K562 (cell line): ENCODE measurements around the gene HIPK2. TPM values are rescaled to one million over a fixed set of nuclear protein-coding genes. Genes with fewer than 3 reads are reported as not detected.

Experiments used
- CEBPB ChIP-seq: fragments of 450-650 bp; IDR thresholded peaks from 2 replicates; pipeline ENCODE4 v1.6.1; 2016; ENCODE audit warnings: missing genetic modification characterization, missing compliant biosample characterization
- CHD4 ChIP-seq: fragments of 200-600 bp; sonication (generic); IDR thresholded peaks from 3 replicates; pipeline ENCODE4 v1.6.1; 2012; ENCODE audit warnings: low read depth, mild to moderate bottlenecking, mixed read lengths, low read length, inconsistent platforms; ENCODE audit not compliant: insufficient read depth, insufficient replicate concordance, poor library complexity, severe bottlenecking
- EHMT2 ChIP-seq: fragments of 450-650 bp; IDR thresholded peaks from 2 replicates; pipeline ENCODE4 v1.6.1; 2018; ENCODE audit warnings: antibody characterized with exemption
- HDAC2 ChIP-seq: fragments of 450-650 bp; IDR thresholded peaks from 2 replicates; pipeline ENCODE4 v1.6.1; 2016; ENCODE audit warnings: mild to moderate bottlenecking
- HLTF ChIP-seq: fragments of 450-650 bp; IDR thresholded peaks from 2 replicates; pipeline ENCODE4 v1.6.1; 2016
- HNRNPUL1 ChIP-seq: fragments of 200-400 bp; formaldehyde crosslinking; IDR thresholded peaks from 2 replicates; pipeline ENCODE4 v1.6.1; 2017; ENCODE audit warnings: low read length
- L3MBTL2 ChIP-seq: fragments of 450-650 bp; IDR thresholded peaks from 2 replicates; pipeline ENCODE4 v1.6.1; 2016; ENCODE audit warnings: mild to moderate bottlenecking, moderate library complexity
- MAFG ChIP-seq: fragments of 450-650 bp; conservative IDR thresholded peaks from 2 replicates; pipeline ENCODE4 v1.6.1; 2016; ENCODE audit warnings: missing genetic modification characterization, missing compliant biosample characterization
- NFE2 ChIP-seq: IDR thresholded peaks from 2 replicates; pipeline ENCODE4 v1.6.1; 2014; ENCODE audit warnings: antibody characterized with exemption, low read depth
- PURB ChIP-seq: sonication (generic); formaldehyde crosslinking; IDR thresholded peaks from 2 replicates; pipeline ENCODE4 v1.9.0; 2021; ENCODE audit warnings: low read depth, mild to moderate bottlenecking, missing genetic modification reagents
- SMARCA5 ChIP-seq: fragments of 450-650 bp; IDR thresholded peaks from 2 replicates; pipeline ENCODE4 v1.6.1; 2016
- ZNF444 ChIP-seq: fragments of 250-450 bp; sonication (Bioruptor Pico); IDR thresholded peaks from 2 replicates; pipeline ENCODE4 v1.4.0; 2020; ENCODE audit warnings: mild to moderate bottlenecking, moderate library complexity
- ZNF507 ChIP-seq: conservative IDR thresholded peaks from 2 replicates; pipeline ENCODE4 v1.6.1; 2017; ENCODE audit warnings: missing genetic modification characterization, missing compliant biosample characterization
- polyA plus RNA-seq, 8 experiments: library from polyadenylated mRNA; depleted of rRNA in 4 of 8; stranded (reverse) in 5 of 8; unstranded in 3 of 8; fragments of >200 nt; fragmentation: Nextera tagmentation in 2 of 8; fragmentation: Illumina TruSeq in 1 of 8; extraction: Ambion mirVana in 2 of 8; extraction: Trizol in 1 of 8; gene quantifications; 2 replicates each; pipeline versions ENCODE4 v1.2.1 to v1.2.3, GENCODE V29; 2011 to 2014; ENCODE audit warnings: inconsistent platforms in 1 of 8, missing spikeins in 1 of 8
- total RNA-seq, 7 experiments: library from RNA; depleted of rRNA in 6 of 7; stranded (reverse); fragments of >200 nt in 6 of 7; fragmentation: Illumina TruSeq in 2 of 7; extraction: Trizol in 2 of 7; gene quantifications; 2 replicates each; pipeline versions ENCODE4 v1.2.1 to v1.2.3, GENCODE V29; 2011 to 2021; ENCODE audit warnings: low replicate concordance in 1 of 7
- TF ChIP-seq, protein P1 (sequence below): fragments of 450-650 bp; IDR thresholded peaks from 2 replicates; pipeline ENCODE4 v1.6.1; 2016; ENCODE audit warnings: mild to moderate bottlenecking
- TF ChIP-seq, protein P2 (sequence below): IDR thresholded peaks from 2 replicates; pipeline ENCODE4 v1.6.1; 2012; ENCODE audit warnings: low read depth, low read length, improper control_type of control experiment, borderline replicate concordance
- TF ChIP-seq, protein P3 (sequence below), 2 experiments: fragments of 450-650 bp; IDR thresholded peaks; 2 replicates each; pipeline ENCODE4 v1.6.1; 2016
- TF ChIP-seq, protein P4 (sequence below): fragments of 250-450 bp; sonication (Bioruptor Pico); IDR thresholded peaks from 2 replicates; pipeline ENCODE4 v1.9.0; 2021; ENCODE audit warnings: mild to moderate bottlenecking, inconsistent platforms
- TF ChIP-seq, protein P5 (sequence below): fragments of 200-800 bp; sonication (Bioruptor generic); IDR thresholded peaks from 2 replicates; pipeline ENCODE4 v1.6.1; 2017; ENCODE audit warnings: missing genetic modification characterization, missing compliant biosample characterization

The HIPK2 gene
- total and polyA plus RNA-seq, 9 of the 15 experiments (the other 6 are each of a cell fraction or from before 2014, with no cell fraction given): 0.69 to 19.8 (median 5.1) TPM

DNA sequence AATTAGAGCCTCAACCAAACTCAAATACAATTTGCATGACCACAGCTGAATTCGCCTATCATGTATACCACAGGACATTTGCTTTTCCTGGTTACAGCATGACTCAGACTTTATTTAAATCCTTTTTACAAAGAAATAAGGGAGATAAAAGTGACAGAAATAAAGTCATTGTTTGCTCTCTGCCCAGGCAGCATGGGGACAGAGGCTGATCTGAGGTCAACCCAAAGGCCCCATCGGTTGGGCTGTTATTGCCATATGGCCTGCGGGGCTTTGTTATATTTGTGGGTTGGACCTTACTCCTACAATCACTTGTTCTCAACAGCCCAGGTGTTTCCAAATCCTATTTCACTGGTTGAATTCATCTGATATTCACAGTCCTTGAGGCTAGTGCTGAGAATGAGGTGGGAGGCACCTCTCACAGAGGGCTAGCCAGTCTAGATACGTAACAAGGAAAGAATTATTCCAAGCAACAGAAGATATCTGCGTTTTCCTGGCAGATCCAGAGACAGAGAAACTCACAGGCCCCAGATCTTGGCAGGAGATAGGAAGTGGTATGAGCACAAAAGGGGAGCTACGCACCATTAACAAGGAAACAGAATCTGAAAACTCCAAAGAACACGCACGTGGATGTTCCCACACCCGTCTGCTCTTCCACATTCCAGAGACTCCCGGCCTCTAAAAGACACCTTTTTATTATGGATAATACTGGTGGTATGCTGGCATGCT is 117.3 kb downstream of the HIPK2 start (continued):
- TF ChIP-seq, protein P1, sequence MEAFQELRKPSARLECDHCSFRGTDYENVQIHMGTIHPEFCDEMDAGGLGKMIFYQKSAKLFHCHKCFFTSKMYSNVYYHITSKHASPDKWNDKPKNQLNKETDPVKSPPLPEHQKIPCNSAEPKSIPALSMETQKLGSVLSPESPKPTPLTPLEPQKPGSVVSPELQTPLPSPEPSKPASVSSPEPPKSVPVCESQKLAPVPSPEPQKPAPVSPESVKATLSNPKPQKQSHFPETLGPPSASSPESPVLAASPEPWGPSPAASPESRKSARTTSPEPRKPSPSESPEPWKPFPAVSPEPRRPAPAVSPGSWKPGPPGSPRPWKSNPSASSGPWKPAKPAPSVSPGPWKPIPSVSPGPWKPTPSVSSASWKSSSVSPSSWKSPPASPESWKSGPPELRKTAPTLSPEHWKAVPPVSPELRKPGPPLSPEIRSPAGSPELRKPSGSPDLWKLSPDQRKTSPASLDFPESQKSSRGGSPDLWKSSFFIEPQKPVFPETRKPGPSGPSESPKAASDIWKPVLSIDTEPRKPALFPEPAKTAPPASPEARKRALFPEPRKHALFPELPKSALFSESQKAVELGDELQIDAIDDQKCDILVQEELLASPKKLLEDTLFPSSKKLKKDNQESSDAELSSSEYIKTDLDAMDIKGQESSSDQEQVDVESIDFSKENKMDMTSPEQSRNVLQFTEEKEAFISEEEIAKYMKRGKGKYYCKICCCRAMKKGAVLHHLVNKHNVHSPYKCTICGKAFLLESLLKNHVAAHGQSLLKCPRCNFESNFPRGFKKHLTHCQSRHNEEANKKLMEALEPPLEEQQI: no peak
- TF ChIP-seq, protein P2, sequence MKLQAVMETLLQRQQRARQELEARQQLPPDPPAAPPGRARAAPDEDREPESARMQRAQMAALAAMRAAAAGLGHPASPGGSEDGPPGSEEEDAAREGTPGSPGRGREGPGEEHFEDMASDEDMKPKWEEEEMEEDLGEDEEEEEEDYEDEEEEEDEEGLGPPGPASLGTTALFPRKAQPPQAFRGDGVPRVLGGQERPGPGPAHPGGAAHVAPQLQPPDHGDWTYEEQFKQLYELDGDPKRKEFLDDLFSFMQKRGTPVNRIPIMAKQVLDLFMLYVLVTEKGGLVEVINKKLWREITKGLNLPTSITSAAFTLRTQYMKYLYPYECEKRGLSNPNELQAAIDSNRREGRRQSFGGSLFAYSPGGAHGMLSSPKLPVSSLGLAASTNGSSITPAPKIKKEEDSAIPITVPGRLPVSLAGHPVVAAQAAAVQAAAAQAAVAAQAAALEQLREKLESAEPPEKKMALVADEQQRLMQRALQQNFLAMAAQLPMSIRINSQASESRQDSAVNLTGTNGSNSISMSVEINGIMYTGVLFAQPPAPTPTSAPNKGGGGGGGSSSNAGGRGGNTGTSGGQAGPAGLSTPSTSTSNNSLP: no peak
- TF ChIP-seq, protein P3, sequence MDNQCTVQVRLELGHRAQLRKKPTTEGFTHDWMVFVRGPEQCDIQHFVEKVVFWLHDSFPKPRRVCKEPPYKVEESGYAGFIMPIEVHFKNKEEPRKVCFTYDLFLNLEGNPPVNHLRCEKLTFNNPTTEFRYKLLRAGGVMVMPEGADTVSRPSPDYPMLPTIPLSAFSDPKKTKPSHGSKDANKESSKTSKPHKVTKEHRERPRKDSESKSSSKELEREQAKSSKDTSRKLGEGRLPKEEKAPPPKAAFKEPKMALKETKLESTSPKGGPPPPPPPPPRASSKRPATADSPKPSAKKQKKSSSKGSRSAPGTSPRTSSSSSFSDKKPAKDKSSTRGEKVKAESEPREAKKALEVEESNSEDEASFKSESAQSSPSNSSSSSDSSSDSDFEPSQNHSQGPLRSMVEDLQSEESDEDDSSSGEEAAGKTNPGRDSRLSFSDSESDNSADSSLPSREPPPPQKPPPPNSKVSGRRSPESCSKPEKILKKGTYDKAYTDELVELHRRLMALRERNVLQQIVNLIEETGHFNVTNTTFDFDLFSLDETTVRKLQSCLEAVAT (IDR thresholded peaks at IDR 0.05): no peak
- TF ChIP-seq HDAC2 (peak; percentile 55; the same call in 1 of the 2 replicates), NFE2 (peak; percentile 75), MAFG (peak; percentile 74), HNRNPUL1 (no peak), PURB (CRISPR knock-in tag) (no peak), EHMT2 (no peak), L3MBTL2 (no peak), SMARCA5 (peak; percentile 81), HLTF (no peak), ZNF444 (CRISPR knock-in tag) (no peak), CHD4 (no peak), CEBPB (tag) (no peak), ZNF507 (tag) (no peak)
- TF ChIP-seq, protein P4, sequence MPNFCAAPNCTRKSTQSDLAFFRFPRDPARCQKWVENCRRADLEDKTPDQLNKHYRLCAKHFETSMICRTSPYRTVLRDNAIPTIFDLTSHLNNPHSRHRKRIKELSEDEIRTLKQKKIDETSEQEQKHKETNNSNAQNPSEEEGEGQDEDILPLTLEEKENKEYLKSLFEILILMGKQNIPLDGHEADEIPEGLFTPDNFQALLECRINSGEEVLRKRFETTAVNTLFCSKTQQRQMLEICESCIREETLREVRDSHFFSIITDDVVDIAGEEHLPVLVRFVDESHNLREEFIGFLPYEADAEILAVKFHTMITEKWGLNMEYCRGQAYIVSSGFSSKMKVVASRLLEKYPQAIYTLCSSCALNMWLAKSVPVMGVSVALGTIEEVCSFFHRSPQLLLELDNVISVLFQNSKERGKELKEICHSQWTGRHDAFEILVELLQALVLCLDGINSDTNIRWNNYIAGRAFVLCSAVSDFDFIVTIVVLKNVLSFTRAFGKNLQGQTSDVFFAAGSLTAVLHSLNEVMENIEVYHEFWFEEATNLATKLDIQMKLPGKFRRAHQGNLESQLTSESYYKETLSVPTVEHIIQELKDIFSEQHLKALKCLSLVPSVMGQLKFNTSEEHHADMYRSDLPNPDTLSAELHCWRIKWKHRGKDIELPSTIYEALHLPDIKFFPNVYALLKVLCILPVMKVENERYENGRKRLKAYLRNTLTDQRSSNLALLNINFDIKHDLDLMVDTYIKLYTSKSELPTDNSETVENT (CRISPR knock-in tag): no peak
- TF ChIP-seq, protein P5, sequence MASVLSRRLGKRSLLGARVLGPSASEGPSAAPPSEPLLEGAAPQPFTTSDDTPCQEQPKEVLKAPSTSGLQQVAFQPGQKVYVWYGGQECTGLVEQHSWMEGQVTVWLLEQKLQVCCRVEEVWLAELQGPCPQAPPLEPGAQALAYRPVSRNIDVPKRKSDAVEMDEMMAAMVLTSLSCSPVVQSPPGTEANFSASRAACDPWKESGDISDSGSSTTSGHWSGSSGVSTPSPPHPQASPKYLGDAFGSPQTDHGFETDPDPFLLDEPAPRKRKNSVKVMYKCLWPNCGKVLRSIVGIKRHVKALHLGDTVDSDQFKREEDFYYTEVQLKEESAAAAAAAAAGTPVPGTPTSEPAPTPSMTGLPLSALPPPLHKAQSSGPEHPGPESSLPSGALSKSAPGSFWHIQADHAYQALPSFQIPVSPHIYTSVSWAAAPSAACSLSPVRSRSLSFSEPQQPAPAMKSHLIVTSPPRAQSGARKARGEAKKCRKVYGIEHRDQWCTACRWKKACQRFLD: peak; percentile 53; the same call in 1 of the 2 replicates
